ENCODE results near the gene OSBPL8. TPM values are rescaled to one million over a fixed set of nuclear protein-coding genes. Genes with fewer than 3 reads are reported as not detected.

OSBPL8 gene
- total and polyA plus RNA-seq, 2 of the 8 experiments (the other 6 are each of a cell fraction or from before 2014, with no cell fraction given), result 10.9 to 81.1 TPM

DNA sequence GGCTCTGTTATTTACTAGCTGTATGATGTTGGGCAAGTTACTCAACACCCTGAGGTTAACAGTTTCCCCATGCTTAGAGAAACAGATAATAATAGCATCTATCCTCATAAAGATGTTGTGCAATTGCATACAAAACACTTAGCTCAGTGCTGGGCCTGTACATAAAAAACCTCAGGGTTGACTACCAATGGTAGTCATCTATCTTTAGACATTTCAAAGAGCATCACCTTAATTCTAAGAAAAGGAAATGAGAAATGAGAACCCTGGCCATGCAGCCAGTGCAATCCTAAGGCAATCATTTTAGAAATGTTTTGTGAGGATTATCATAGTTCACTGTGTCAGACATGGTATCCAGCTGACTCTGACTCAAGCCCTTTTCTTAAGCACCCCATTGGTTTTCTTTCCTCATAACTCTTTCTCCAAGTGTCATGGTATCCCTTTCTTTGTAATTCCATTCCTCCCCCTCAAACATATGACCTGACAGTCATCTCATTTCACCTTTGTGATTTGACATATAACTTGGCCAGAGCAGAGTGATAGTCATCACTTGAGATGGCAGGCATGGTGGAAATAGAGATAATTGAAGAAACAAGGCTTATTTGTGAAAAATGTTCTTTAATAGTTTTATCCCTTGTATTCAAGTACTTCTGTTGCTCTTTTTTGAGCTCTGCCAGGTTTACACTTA is 29.5 kb upstream of the OSBPL8 start:
- Histone ChIP-seq H3K4me2 (ENCODE audit: insufficient read depth in 1 of 2, low read depth in 2 of 2, low read length in 2 of 2) (no peak overlapping the region), H2BK5ac (ENCODE audit: low read depth, low read length) (no peak overlapping the region), H3K4me3 (ENCODE audit: extremely low read depth in 1 of 4, insufficient read depth in 2 of 4, low read depth in 3 of 4, low read length in 4 of 4) (no peak overlapping the region), H3K9ac (replicated peaks in 1 of 4; ENCODE audit: extremely low read depth in 1 of 4, low read depth in 3 of 4, low read length in 3 of 4) (no peak overlapping the region), H3K4ac (replicated peaks; ENCODE audit: insufficient read length, low read depth, low read length) (no peak overlapping the region), H3K56ac (replicated peaks; ENCODE audit: insufficient read length, low read depth, low read length) (no peak overlapping the region), H4K20me1 (replicated peaks in 1 of 2; ENCODE audit: control insufficient read depth in 1 of 2, insufficient read depth in 2 of 2, low read length in 2 of 2) (no peaks in the 10 kb centered on the region), H4K5ac (ENCODE audit: insufficient read length, low read depth, low read length) (no peak overlapping the region), H3K79me2 (ENCODE audit: control insufficient read depth in 1 of 2, insufficient read depth in 2 of 2, low read length in 2 of 2) (no peaks in the 10 kb centered on the region), H2BK120ac (replicated peaks; ENCODE audit: low read depth, low read length) (no peak overlapping the region), H3K27me3 (replicated peaks in 1 of 4; ENCODE audit: control insufficient read depth in 3 of 4, extremely low read depth in 1 of 4, insufficient read depth in 3 of 4, low read length in 3 of 4) (no peaks in the 10 kb centered on the region), H4K91ac (replicated peaks; ENCODE audit: insufficient read length, low read length) (no peak overlapping the region), H2BK15ac (ENCODE audit: low read length) (no peak overlapping the region), H2AFZ (ENCODE audit: low read length) (no peak overlapping the region), H3K23me2 (ENCODE audit: low read depth, low read length) (no peaks in the 10 kb centered on the region), H3K18ac (ENCODE audit: extremely low read depth, low read length) (no peak overlapping the region), H3K23ac (ENCODE audit: insufficient read length) (no peak overlapping the region), H3K79me1 (ENCODE audit: low read depth, low read length) (no peaks in the 10 kb centered on the region), H3K14ac (ENCODE audit: insufficient read length) (no peak overlapping the region), H4K8ac (ENCODE audit: extremely low read depth, insufficient read depth, low read length) (no peak overlapping the region), H2AK5ac (ENCODE audit: low read depth, low read length) (no peak overlapping the region), H3K9me3 (ENCODE audit: insufficient read depth in 2 of 2, low read depth in 1 of 2, low read length in 1 of 2) (no peaks in the 10 kb centered on the region), H2BK20ac (ENCODE audit: low read length) (no peak overlapping the region), H3K27ac (ENCODE audit: low read depth, low read length) (no peak overlapping the region), H3K36me3 (ENCODE audit: control insufficient read depth in 2 of 4, insufficient read depth in 4 of 4, low read length in 3 of 4) (no peaks in the 10 kb centered on the region), H3K4me1 (replicated peaks in 1 of 4; ENCODE audit: control insufficient read depth in 3 of 4, insufficient read depth in 4 of 4, low read length in 3 of 4) (no peaks in the 10 kb centered on the region), H2BK12ac (ENCODE audit: low read depth, low read length) (no peak overlapping the region)
- no peak for DNase-seq (ENCODE audit: low read depth in 1 of 2, low spot score in 2 of 2)
- CTCF ChIA-PET (ENCODE audit: partially characterized antibody), result interaction anchor here (0.6 to 3.9 kb wide), 4 partner anchors 9 to 74 kb away, joined by 3 to 27 read pairs (median 4); no protein-coding TSS in a partner anchor
- POLR2A ChIA-PET (ENCODE audit: partially characterized antibody), result no interaction called here
- FAIRE-seq, result no peak
- TF ChIP-seq TAF7 (optimal IDR thresholded peaks at IDR 0.05; ENCODE audit: borderline replicate concordance, low read depth, low read length) (no peak), PHF8 (conservative IDR thresholded peaks at IDR 0.05; ENCODE audit: low read depth, low read length) (no peak), KDM5A (IDR thresholded peaks at IDR 0.05; ENCODE audit: low read length) (no peak), BCL11A (IDR thresholded peaks at IDR 0.05; ENCODE audit: low read depth in 2 of 2, low read length in 2 of 2) (no peak), NRF1 (IDR thresholded peaks at IDR 0.05; ENCODE audit: low read depth, low read length) (no peak), POLR2A (IDR thresholded peaks at IDR 0.05; ENCODE audit: control extremely low read depth in 1 of 2, low read depth in 2 of 2, low read length in 2 of 2) (no peak), KDM4A (IDR thresholded peaks at IDR 0.05; ENCODE audit: low read depth, low read length, severe bottlenecking) (no peak), SP1 (IDR thresholded peaks at IDR 0.05; ENCODE audit: low read depth, low read length) (no peak), CTBP2 (IDR thresholded peaks at IDR 0.05; ENCODE audit: borderline replicate concordance, insufficient read depth, insufficient read length, low read length) (no peak), SRF (IDR thresholded peaks at IDR 0.05; ENCODE audit: low read depth, low read length) (no peak), GABPA (IDR thresholded peaks at IDR 0.05; ENCODE audit: borderline replicate concordance, insufficient read depth, low read length) (no peak), POLR2AphosphoS5 (IDR thresholded peaks at IDR 0.05; ENCODE audit: low read depth, low read length) (no peak)
- TF ChIP-seq, protein P1, sequence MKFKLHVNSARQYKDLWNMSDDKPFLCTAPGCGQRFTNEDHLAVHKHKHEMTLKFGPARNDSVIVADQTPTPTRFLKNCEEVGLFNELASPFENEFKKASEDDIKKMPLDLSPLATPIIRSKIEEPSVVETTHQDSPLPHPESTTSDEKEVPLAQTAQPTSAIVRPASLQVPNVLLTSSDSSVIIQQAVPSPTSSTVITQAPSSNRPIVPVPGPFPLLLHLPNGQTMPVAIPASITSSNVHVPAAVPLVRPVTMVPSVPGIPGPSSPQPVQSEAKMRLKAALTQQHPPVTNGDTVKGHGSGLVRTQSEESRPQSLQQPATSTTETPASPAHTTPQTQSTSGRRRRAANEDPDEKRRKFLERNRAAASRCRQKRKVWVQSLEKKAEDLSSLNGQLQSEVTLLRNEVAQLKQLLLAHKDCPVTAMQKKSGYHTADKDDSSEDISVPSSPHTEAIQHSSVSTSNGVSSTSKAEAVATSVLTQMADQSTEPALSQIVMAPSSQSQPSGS (IDR thresholded peaks at IDR 0.05; ENCODE audit: low read length), result no peak

Data from H1 (cell line).